ENCODE measurements around the gene LRRC39.

DNA sequence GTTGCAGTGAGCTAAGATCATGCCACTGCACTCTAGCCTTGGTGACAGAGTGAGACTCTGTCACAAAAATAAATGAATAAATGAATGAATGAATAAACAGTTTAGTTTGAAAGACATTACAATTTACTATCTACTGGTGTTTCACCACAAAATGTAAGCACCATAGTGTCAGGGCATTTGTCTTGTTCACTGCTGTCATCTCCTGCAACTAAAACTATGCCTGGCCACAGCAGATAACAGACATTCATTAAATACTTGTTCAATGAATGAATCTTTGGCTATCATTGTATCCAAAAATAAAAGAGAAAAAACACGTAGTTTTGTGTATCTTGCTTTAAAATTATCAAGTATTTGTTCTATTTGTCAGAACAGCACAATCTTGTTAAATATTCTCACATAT lies 77.9 kb downstream of the LRRC39 start:
- TF ChIP-seq, protein P1, sequence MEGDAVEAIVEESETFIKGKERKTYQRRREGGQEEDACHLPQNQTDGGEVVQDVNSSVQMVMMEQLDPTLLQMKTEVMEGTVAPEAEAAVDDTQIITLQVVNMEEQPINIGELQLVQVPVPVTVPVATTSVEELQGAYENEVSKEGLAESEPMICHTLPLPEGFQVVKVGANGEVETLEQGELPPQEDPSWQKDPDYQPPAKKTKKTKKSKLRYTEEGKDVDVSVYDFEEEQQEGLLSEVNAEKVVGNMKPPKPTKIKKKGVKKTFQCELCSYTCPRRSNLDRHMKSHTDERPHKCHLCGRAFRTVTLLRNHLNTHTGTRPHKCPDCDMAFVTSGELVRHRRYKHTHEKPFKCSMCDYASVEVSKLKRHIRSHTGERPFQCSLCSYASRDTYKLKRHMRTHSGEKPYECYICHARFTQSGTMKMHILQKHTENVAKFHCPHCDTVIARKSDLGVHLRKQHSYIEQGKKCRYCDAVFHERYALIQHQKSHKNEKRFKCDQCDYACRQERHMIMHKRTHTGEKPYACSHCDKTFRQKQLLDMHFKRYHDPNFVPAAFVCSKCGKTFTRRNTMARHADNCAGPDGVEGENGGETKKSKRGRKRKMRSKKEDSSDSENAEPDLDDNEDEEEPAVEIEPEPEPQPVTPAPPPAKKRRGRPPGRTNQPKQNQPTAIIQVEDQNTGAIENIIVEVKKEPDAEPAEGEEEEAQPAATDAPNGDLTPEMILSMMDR (IDR thresholded peaks at IDR 0.05; ENCODE audit: low read length), result no peak
- no peak for TF ChIP-seq EZH2 (IDR thresholded peaks at IDR 0.05; ENCODE audit: borderline replicate concordance, low read length)
